GM19467 (cell line): ENCODE data around the gene KLHL6.
"Not testable (repeated sequence)": the region's sequence is repeated elsewhere in the genome, so short reads cannot be mapped to it uniquely, and the experiment has no call there.

Experiments
- ATAC-seq: cut with Tn5 transposase; IDR thresholded peaks from one replicate; pipeline ENCODE4 v1.9.1; 2021; ENCODE audit warnings: mild to moderate bottlenecking, moderate library complexity; ENCODE audit not compliant: unreplicated experiment

Gene KLHL6

DNA sequence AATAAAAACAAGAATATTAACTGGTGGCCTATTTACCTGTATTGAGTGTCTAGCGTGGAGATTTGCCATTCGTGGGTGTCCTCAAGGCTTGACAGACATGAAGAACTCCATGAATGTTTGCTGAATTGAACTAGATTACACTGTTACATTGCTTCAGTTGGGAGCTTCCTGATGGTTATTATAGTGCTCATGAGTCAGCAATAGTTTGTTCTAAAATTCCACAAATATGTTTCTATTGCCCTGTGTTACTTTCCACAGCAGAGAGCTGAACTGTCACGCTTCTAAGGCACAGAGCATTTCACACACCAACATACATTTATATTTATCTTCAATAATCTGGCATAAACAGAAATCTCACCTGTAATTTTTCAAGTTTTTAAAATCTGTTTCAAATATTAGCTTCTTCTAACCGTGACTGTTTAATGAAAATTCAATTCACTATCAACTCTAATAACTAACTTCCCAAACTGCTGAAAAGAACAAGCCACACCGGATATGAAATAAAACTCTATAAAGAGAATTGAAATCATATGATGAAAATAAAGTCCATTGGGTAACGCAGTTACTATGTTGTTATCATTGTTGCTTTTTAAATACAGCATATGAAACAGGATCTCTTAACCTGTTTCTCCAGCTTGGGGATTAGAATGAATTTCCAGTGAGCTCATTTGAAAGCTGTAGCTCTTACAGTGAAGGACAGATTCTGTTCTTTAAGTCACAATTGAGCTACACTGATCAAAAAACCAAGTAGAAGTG lies 65.9 kb downstream of the KLHL6 start:
- no peak for ATAC-seq

GRCh38 chr3:183488343-183488742 lies 67.2 kb downstream of the KLHL6 start:
- no peak for ATAC-seq

DNA sequence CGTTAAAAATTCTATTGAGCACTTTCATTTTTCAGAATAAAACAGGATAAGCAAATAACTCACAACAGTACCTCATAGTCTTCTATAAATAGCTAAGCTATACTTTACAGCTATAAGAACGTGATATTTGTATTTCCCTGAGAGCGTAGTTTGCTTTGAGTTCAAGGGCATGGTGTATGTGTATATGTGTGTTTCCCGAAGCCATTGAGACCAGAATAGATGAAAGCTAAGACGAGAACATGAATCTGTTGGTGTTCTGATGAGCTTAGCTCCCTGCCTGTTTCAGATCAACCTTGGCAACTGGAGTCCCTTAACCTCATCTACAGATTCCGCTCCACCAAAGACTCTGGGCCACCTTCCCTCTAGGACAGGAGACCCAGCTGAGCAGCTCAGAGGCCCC lies 67.6 kb downstream of the KLHL6 start:
- no peak for ATAC-seq

GRCh38 chr3:183487016-183487415 lies 68.5 kb downstream of the KLHL6 start:
- ATAC-seq = no peak

GRCh38 chr3:183486472-183486871 lies 69.0 kb downstream of the KLHL6 start:
- ATAC-seq = no peak

DNA sequence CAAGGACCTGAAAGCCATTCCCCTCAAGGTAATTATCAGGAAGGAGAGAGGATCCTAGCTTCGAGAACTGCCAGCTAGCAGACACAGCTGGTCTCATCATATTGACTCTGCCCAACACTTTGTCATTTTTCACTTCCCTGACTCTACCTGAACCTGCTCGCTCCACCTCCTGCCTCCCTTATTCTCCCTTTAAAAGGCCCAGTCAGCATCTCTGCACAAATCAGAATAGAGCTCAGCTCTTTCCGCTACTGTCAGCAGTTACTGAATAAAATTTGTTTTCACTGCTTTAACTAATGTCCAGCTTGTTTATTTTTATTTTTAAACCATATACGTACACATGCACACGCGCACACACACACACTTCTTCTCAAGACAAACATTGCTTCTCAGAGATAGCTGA lies 69.9 kb downstream of the KLHL6 start:
- no peak for ATAC-seq

DNA sequence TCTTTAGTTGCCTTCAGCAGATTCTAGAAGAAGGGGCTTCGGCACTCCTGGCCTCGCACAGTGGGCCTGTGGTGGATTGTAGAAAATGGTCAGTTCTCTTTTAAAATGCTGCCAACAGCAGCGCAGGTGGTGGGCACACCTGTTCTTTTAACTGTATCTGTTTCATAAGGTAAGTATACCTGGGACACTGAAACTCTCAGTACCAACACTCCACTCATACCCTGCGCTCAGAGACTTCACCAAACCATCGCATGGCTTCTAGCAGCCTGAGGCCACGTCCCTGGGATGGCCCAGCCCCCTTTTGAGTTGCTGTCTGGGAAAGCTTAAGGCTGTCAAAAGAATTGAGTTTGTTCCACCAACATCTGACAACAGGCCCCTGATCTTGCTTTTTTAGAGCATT lies 70.4 kb downstream of the KLHL6 start:
- ATAC-seq = no peak

- ATAC-seq = no peak
Observed at GRCh38 chr3:183484431-183485075, 71.0 kb downstream of the KLHL6 start.

GRCh38 chr3:183481582-183481981 lies 73.9 kb downstream of the KLHL6 start:
- ATAC-seq = no peak

GRCh38 chr3:183478501-183478900 lies 77.0 kb downstream of the KLHL6 start:
- ATAC-seq = no peak

GRCh38 chr3:183477801-183478456 lies 77.6 kb downstream of the KLHL6 start:
- no peak for ATAC-seq

DNA sequence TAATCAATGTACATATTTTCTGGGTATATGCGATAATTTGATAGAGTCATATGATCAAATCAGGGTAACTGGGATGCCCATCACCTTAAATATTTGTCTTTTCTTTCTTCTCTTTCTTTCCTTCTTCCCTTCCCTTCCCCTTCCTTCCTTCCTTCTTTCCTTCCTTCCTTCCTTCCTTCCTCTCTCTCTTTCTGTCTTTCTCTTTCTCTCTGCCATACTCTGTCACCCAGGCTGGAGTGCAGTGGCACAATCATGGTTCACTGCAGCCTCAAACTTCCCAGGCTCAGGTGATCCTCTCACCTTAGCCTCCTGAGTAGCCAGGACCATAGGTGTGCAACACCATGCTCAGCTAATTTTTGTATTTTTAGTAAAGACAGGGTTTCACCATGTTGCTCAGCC lies 79.7 kb downstream of the KLHL6 start:
- not testable (repeated sequence) for ATAC-seq

DNA sequence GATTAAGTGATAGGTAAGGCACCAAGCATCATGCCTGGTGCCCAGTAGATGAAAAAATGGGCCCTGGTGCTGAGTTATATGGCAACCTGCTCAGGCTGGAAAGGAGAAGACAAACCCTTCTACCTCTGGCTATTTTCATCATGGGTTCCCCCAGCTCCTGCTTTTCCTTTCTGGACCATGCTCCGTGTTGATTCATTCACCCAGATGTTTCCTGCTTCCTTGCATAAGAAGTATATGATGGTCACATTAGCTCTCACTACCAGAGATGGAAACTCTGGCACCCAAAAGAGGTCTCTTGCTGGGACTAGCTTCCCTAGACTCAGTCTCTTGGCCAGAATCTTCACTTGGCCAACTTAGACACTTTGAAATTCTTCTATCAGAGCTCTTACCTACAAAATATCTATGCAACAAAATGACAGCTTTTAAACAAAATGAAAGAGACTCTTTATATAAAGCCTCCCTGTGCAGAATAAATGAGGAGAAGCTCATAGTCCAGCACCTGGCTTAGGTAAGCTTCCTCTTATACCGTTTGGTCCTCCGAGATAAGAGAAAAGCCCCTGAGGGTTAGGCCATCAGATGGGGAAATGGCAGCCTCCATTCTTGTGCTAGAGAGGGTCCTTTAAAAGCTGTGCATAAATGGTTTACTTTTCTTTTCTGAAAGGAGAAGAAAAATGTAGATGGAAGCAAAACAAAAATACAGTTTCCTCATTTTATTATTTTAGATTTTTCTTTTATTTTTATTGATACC lies 80.3 kb downstream of the KLHL6 start:
- ATAC-seq = no peak

DNA sequence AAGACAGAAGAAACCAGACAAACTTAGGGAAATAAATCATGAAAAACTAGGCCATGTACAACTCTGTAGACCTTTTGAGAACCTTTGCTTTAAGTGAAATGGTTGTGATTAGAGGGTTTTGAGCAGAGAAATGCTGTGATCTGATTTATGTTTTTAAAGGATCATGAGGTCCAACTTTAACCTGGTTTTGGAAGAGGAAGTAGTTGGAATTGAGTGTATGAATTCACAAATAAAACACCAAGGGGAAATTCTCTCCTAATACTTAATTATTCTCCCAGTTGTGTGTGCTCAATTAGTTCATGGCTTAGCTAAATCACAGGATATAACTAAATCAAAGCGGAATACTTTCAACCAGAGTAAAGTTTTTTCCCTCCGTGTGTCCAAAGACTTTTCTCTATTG lies 81.5 kb downstream of the KLHL6 start:
- ATAC-seq = no peak

- no peak for ATAC-seq
Observed at GRCh38 chr3:183472155-183472554, 83.4 kb downstream of the KLHL6 start.

- ATAC-seq = no peak
Observed at GRCh38 chr3:183468424-183468823, 87.1 kb downstream of the KLHL6 start.

GRCh38 chr3:183466575-183466974 lies 88.9 kb downstream of the KLHL6 start:
- no peak for ATAC-seq

GRCh38 chr3:183465710-183466109 lies 89.8 kb downstream of the KLHL6 start:
- ATAC-seq = not testable (repeated sequence)

GRCh38 chr3:183464480-183464879 lies 91.0 kb downstream of the KLHL6 start:
- ATAC-seq = no peak

GRCh38 chr3:183460081-183461055 lies 95.1 kb downstream of the KLHL6 start:
- no peak for ATAC-seq
